Fibroblast of skin of left quadriceps (primary cell): ENCODE data around the gene SHC3.

ENCODE experiments used
- DNase-seq, 2 experiments: peaks; one replicate each; pipeline ENCODE4 v3.0.0-alpha.2; 2013; ENCODE audit warnings: low read depth in 2 of 2

SHC3 gene

GRCh38 chr9:89054865-89055495 is 123.6 kb downstream of the SHC3 start:
- no peak for DNase-seq

GRCh38 chr9:89053301-89053700 is 125.3 kb downstream of the SHC3 start:
- DNase-seq = no peak

GRCh38 chr9:89052470-89053097 is 126.0 kb downstream of the SHC3 start:
- no peak for DNase-seq

- no peak for DNase-seq
Measured at GRCh38 chr9:89051421-89052025, 127.1 kb downstream of the SHC3 start.

- DNase-seq = no peak
Measured at GRCh38 chr9:89049646-89050045, 129.0 kb downstream of the SHC3 start.

- DNase-seq = no peak
Measured at GRCh38 chr9:89048616-89049015, 130.0 kb downstream of the SHC3 start.

- DNase-seq = no peak
Measured at GRCh38 chr9:89047667-89048066, 131.0 kb downstream of the SHC3 start.

- peak in 1 of 2 experiments; percentile 25 for DNase-seq
Measured at GRCh38 chr9:89046832-89047231, 131.8 kb downstream of the SHC3 start.

GRCh38 chr9:89044881-89045280 is 133.7 kb downstream of the SHC3 start:
- DNase-seq = no peak

GRCh38 chr9:89044104-89044503 is 134.5 kb downstream of the SHC3 start:
- DNase-seq = no peak

- DNase-seq = no peak
Measured at GRCh38 chr9:89042984-89043383, 135.6 kb downstream of the SHC3 start.

- no peak for DNase-seq
Measured at GRCh38 chr9:89039664-89040063, 139.0 kb downstream of the SHC3 start.

GRCh38 chr9:89039104-89039465 is 139.5 kb downstream of the SHC3 start:
- no peak for DNase-seq

- DNase-seq = peak; percentile 68 to 70
Measured at GRCh38 chr9:89038382-89039103, 140.1 kb downstream of the SHC3 start.

GRCh38 chr9:89037891-89038290 is 140.7 kb downstream of the SHC3 start:
- no peak for DNase-seq

- DNase-seq = no peak
Measured at GRCh38 chr9:89037346-89037745, 141.3 kb downstream of the SHC3 start.

- no peak for DNase-seq
Measured at GRCh38 chr9:89036891-89037290, 141.7 kb downstream of the SHC3 start.

GRCh38 chr9:89036383-89036782 is 142.2 kb downstream of the SHC3 start:
- no peak for DNase-seq

- no peak for DNase-seq
Measured at GRCh38 chr9:89032661-89033060, 146.0 kb downstream of the SHC3 start.

GRCh38 chr9:89032173-89032572 is 146.4 kb downstream of the SHC3 start:
- no peak for DNase-seq

GRCh38 chr9:89029788-89030187 is 148.8 kb downstream of the SHC3 start:
- no peak for DNase-seq

GRCh38 chr9:89026876-89027275 is 151.7 kb downstream of the SHC3 start:
- no peak for DNase-seq

GRCh38 chr9:89025553-89025952 is 153.1 kb downstream of the SHC3 start:
- no peak for DNase-seq
